ENCODE measurements around the gene COL6A3. TPM values are rescaled to one million over a fixed set of nuclear protein-coding genes. Genes with fewer than 3 reads are reported as not detected.
"Not testable (repeated sequence)": the region's sequence is repeated elsewhere in the genome, so short reads cannot be mapped to it uniquely, and the experiment has no call there.

The COL6A3 gene
- polyA plus RNA-seq, 1 of the 3 experiments (the other 2 are of a cell fraction), result 18.5 TPM

- peak overlapping the region; percentile 58; the same call in 1 of the 2 replicates for H3K9ac ChIP-seq
- H3K79me2 ChIP-seq (ENCODE audit: insufficient read depth), result peaks cover 53% of the 10 kb centered on the region
- 95% methylated on average over 12 of the region's 12 CpGs for WGBS (ENCODE audit: low lambda C conversion rate)
- DNase-seq, result no peak
- H3K4me1 ChIP-seq (ENCODE audit: control insufficient read depth in 1 of 2, insufficient read depth in 2 of 2, low read depth in 1 of 2, low read length in 1 of 2), result peaks cover 7 to 16% of the 10 kb centered on the region in 2 experiments
- TF ChIP-seq FOXJ3 (CRISPR knock-in tag; IDR thresholded peaks at IDR 0.05), result no peak
- no peak for TF ChIP-seq RCOR1 (IDR thresholded peaks at IDR 0.05; ENCODE audit: low read length)
- TF ChIP-seq USF2 (IDR thresholded peaks at IDR 0.05; ENCODE audit: borderline replicate concordance, low read depth, low read length), result no peak
- TF ChIP-seq EP300 (IDR thresholded peaks at IDR 0.05; ENCODE audit: borderline replicate concordance in 1 of 2, low read depth in 1 of 2, low read length in 1 of 2), result no peak
- no peak for TF ChIP-seq FOSL2 (IDR thresholded peaks at IDR 0.05; ENCODE audit: borderline replicate concordance, low read depth)
- TF ChIP-seq JUND (IDR thresholded peaks at IDR 0.05), result no peak
- no peak for TF ChIP-seq TCF12 (IDR thresholded peaks at IDR 0.05)
- no peak for TF ChIP-seq REST (IDR thresholded peaks at IDR 0.05; ENCODE audit: low read depth, low read length)
- TF ChIP-seq TEAD4 (IDR thresholded peaks at IDR 0.05; ENCODE audit: borderline replicate concordance, insufficient read depth), result no peak
- TF ChIP-seq CHD2 (IDR thresholded peaks at IDR 0.05; ENCODE audit: low read length, partially characterized antibody), result no peak
- TF ChIP-seq ZBTB33 (IDR thresholded peaks at IDR 0.05; ENCODE audit: borderline replicate concordance, low read depth), result no peak
- TF ChIP-seq RFX5 (IDR thresholded peaks at IDR 0.05; ENCODE audit: low read length), result no peak
- TF ChIP-seq EZH2phosphoT487 (IDR thresholded peaks at IDR 0.05; ENCODE audit: borderline replicate concordance, low read depth), result no peak
- no peak for TF ChIP-seq SMC3 (IDR thresholded peaks at IDR 0.05; ENCODE audit: low read depth, low read length)
- no peak for TF ChIP-seq USF1 (IDR thresholded peaks at IDR 0.05; ENCODE audit: borderline replicate concordance, low read depth)
- TF ChIP-seq MXI1 (IDR thresholded peaks at IDR 0.05; ENCODE audit: low read depth, low read length), result no peak
- H3K27ac ChIP-seq (ENCODE audit: low read depth in 2 of 2, low read length in 1 of 2), result peak overlapping the region in 1 of 2 experiments; percentile 72; a peak in 1 of 4 replicates
- peaks cover 7% of the 10 kb centered on the region for H3F3A ChIP-seq (replicated peaks; ENCODE audit: insufficient read depth)
- ChIA-PET POLR2A (no interaction called here), CTCF (interaction anchor here (0.7 to 6.8 kb wide), 24 partner anchors 8 to 326 kb away, joined by 3 to 57 read pairs (median 8); partner anchors contain the start of gene COPS8)
- no peaks in the 10 kb centered on the region for H3K27me3 ChIP-seq (ENCODE audit: insufficient read depth)
- no peaks in the 10 kb centered on the region for H3K36me3 ChIP-seq (replicated peaks in 1 of 2; ENCODE audit: control insufficient read depth in 1 of 2, insufficient read depth in 2 of 2, low read length in 1 of 2)
- H3K4me3 ChIP-seq (ENCODE audit: low read depth in 2 of 2, low read length in 1 of 2), result no peak overlapping the region
- no peaks in the 10 kb centered on the region for H3K9me3 ChIP-seq
- H3K4me2 ChIP-seq, result peak overlapping the region; percentile 53; the same call in 1 of the 2 replicates
- no peak overlapping the region; the same call in 1 of the 2 replicates for H2AFZ ChIP-seq (ENCODE audit: low read depth)
- no peaks in the 10 kb centered on the region for H3K9me2 ChIP-seq
- H4K20me1 ChIP-seq (ENCODE audit: insufficient read depth), result no peaks in the 10 kb centered on the region
Measured at GRCh38 chr2:237411092-237411601, 2.8 kb downstream of the COL6A3 start.

GRCh38 chr2:237409263-237409662 is 4.7 kb downstream of the COL6A3 start:
- Histone ChIP-seq H3K27ac (ENCODE audit: low read depth in 2 of 2, low read length in 1 of 2) (peak overlapping the region in 1 of 2 experiments; percentile 72; a peak in 2 of 4 replicates), H3K4me1 (ENCODE audit: control insufficient read depth in 1 of 2, insufficient read depth in 2 of 2, low read depth in 1 of 2, low read length in 1 of 2) (peaks cover 7 to 21% of the 10 kb centered on the region in 2 experiments), H3K79me2 (ENCODE audit: insufficient read depth) (peaks cover 59% of the 10 kb centered on the region), H3K9ac (0 out of 2 replicates have a peak overlapping the region, but pooled peaks have one; percentile 4)
- H3K4me2 ChIP-seq; H3K9me2 ChIP-seq; H2AFZ ChIP-seq (ENCODE audit: low read depth); H4K20me1 ChIP-seq (ENCODE audit: insufficient read depth); H3F3A ChIP-seq (replicated peaks; ENCODE audit: insufficient read depth); H3K27me3 ChIP-seq (ENCODE audit: insufficient read depth); H3K4me3 ChIP-seq (ENCODE audit: low read depth in 2 of 2, low read length in 1 of 2); DNase-seq; H3K9me3 ChIP-seq; H3K36me3 ChIP-seq (replicated peaks in 1 of 2; ENCODE audit: control insufficient read depth in 1 of 2, insufficient read depth in 2 of 2, low read length in 1 of 2): not testable (repeated sequence)
- ChIA-PET CTCF (interaction anchor here (0.5 to 6.8 kb wide), 28 partner anchors 13 to 288 kb away, joined by 3 to 57 read pairs (median 5); no protein-coding TSS in a partner anchor), POLR2A (interaction anchor here (1.0 kb wide), 1 partner anchor 255 kb away, joined by 3 read pairs; no protein-coding TSS in a partner anchor)
- 93% methylated on average over 2 of the region's 2 CpGs for WGBS (ENCODE audit: low lambda C conversion rate)

Measured in SK-N-SH (cell line).